GM12878 (cell line): Measurements from ENCODE around the gene TRIM38.

ENCODE experiments used
- RAD51 ChIP-seq: fragments of 450-650 bp; IDR thresholded peaks from 2 replicates; pipeline ENCODE4 v1.6.1; 2016; ENCODE audit warnings: moderate library complexity, mild to moderate bottlenecking, inconsistent platforms
- RBBP5 ChIP-seq: fragments of 200-600 bp; sonication (generic); conservative IDR thresholded peaks from 2 replicates; pipeline ENCODE4 v1.6.1; 2016
- RCOR1 ChIP-seq: conservative IDR thresholded peaks from 2 replicates; pipeline ENCODE4 v1.6.1; 2012; ENCODE audit warnings: low read depth, low read length, improper control_type of control experiment
- SIN3A ChIP-seq: IDR thresholded peaks from 2 replicates; pipeline ENCODE4 v1.6.1; 2012; ENCODE audit warnings: low read depth, low read length, improper control_type of control experiment
- SMARCA5 ChIP-seq: fragments of 450-650 bp; IDR thresholded peaks from 2 replicates; pipeline ENCODE4 v1.6.1; 2017; ENCODE audit warnings: mild to moderate bottlenecking

DNA sequence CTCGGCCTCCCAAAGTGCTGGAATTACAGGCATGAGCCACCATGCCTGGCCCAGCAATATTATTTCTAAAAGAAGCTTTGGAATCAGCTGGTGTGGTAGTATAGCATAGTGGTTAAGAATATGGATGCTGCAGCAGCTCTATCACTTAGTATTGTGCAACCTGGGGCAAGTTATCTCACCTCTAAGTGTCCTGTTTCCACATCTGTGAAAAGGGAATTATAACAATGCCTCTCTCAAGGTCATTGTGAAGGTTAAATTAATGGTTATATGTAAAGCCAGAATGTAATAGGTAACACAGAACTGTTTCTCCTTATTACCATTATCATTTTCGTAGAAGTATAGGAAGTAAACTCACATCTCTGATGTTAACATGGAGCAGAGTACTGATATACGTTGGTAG, 46.3 kb upstream of the TRIM38 start:
- TF ChIP-seq RBBP5 (no peak), RCOR1 (no peak), SMARCA5 (no peak), RAD51 (no peak), SIN3A (no peak)
